NCI-H146 treated with DMSO at 0.1 percent for 48 hours (cell line): ENCODE measurements around the gene CACNA1B.
"Not testable (repeated sequence)": the region's sequence is repeated elsewhere in the genome, so short reads cannot be mapped to it uniquely, and the experiment has no call there.

Experiments used
- DNase-seq: peaks from one replicate; lab custom pipeline; 2025; ENCODE audit not compliant: unreplicated experiment; lab: John Stamatoyannopoulos, UW

CACNA1B gene

DNA sequence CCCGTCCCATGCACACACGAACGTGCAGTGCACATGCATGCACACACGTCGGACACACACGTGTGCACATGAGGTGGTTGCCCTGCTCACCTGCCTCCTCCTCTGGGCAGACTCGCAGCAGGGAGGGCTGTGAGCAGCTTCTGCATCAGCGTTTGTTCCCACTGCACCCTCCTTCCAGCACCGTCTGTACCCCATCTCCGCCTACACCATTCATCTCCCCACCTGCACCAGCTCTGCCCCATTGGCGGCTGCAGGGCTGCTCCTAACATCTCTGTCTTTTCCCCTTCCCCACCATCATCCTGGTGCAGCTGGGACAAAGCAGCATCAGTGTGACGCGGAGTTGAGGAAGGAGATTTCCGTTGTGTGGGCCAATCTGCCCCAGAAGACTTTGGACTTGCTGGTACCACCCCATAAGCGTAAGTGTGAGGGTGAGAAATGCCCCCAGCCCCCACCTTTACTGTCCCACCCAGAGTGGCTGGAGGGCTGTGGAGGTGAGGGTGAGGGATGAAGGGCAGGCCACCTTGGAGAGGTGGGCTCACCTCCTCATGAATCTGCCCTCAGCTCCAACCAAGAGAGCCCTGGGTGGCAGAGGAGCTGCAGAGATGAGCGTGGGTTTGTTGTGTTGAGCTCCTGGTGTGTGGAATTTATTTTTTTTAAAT lies 234.6 kb downstream of the CACNA1B start:
- DNase-seq, result no peak

DNA sequence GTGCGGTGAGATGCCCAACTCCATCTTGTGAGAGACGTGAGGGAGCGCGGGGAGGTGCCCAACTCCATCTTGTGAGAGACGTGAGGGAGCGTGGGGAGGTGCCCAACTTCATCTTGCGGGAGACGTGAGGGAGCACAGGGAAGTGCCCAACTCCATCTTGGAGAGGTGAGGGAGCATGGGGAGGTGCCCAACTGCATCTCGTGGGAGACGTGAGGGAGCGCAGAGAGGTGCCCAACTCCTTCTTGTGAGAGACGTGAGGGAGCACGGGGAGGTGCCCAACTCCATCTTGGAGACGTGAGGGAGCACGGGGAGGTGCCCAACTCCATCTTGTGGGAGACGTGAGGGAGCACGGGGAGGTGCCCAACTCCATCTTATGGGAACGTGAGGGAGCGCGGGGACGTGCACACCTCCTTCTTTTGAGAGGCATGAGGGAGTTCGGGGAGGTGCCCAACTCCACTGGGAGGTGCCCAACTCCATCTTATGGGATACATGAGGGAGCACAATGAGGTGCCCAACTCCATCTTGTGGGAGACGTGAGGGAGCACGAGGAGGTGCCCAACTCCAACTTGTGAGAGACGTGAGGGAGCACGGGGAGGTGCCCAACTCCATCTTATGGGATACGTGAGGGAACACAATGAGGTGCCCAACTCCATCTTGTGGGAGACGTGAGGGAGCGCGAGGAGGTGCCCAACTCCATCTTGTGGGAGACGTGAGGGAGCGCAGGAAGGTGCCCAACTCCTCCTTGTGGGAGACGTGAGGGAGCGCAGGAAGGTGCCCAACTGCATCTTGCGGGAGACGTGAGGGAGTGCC lies 235.4 kb downstream of the CACNA1B start:
- DNase-seq, result no peak

DNA sequence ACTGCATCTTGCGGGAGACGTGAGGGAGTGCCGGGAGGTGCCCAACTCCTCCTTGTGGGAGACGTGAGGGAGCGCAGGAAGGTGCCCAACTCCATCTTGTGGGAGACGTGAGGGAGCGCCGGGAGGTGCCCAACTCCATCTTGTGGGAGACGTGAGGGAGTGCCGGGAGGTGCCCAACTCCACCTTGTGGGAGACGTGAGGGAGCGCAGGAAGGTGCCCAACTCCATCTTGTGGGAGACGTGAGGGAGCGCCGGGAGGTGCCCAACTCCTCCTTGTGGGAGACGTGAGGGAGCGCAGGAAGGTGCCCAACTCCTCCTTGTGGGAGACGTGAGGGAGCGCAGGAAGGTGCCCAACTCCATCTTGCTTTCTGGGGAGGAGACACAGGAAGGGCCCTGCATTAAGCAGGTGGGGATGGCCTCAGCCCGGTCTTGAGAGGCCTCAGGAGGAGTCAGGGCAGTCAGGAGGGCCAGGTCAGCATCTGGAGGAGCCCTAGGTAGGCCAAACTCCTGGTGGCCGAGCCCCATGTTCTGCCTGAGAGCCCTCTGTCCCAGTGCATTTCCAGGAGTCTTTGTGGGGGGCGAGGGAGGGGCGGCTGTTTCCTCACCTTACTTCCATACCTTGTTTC lies 236.2 kb downstream of the CACNA1B start:
- DNase-seq, result not testable (repeated sequence)

DNA sequence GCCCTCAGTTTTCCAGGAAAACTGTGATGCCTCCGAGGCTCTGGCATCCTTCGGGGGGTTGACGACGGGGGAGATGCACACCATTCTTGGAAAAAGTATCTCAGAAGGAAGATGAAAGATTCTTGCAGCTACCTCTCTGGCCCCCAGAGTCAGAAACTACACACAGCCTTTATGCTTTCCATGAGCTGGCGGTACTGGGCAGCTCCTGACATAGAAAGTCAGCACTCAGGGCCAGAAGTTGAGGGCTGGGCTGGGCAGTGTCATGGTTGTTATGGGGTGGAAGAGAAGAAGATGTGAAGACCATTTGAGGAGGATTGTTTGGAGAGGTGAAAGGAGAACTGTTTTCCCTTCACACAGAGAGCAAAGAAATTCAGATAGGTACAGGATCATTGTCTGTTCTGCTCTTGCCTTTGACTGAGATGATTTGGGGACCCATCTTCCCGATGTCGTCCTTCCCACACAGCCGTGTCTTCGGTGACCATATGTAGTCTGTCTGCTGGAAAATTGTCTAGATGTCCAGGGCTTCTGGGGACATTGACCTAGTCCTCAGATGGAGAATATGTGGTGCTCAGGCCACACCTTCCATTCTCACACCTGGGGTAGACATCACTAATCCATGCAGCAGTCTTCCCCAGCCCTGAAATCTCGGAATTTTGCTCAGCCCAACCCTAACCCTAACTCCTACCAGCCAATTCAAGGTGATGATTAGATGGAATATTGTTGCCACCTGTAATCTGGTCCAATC lies 237.1 kb downstream of the CACNA1B start:
- no peak for DNase-seq

DNA sequence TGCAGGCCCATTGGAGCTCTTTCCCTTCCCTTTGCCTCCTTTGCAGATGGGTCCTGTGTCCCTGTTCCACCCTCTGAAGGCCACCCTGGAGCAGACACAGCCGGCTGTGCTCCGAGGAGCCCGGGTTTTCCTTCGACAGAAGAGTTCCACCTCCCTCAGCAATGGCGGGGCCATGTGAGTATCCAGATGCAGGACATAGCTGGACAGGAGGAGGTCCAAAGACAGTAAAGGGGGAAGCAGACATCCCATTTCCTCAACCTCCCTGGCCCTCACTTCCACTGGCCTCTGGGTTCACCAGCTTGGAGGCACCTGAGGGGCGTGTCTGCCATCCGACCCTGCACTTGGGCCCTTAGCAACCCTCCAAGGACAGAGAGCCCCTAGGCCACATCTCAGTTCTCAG lies 237.9 kb downstream of the CACNA1B start:
- DNase-seq, result no peak

DNA sequence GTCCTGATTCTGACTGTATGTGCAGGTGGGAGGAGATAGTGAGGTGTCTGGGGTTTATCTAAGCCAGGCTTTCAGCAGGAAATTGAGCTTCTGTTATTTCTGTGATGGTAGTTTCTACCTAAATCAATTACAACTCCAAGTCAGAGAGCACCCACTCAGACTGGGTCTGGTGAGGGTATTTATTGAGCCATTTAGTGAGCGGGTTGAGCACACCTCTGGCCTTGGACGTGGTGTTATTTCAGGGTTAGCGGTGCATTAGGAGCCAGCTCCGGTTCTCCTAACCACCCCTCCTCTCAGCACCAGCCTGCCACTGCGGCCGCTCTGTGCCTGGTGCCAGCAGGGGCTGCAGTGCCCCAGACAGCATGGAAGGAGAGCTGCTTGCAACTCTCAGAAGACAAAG lies 238.9 kb downstream of the CACNA1B start:
- no peak for DNase-seq

DNA sequence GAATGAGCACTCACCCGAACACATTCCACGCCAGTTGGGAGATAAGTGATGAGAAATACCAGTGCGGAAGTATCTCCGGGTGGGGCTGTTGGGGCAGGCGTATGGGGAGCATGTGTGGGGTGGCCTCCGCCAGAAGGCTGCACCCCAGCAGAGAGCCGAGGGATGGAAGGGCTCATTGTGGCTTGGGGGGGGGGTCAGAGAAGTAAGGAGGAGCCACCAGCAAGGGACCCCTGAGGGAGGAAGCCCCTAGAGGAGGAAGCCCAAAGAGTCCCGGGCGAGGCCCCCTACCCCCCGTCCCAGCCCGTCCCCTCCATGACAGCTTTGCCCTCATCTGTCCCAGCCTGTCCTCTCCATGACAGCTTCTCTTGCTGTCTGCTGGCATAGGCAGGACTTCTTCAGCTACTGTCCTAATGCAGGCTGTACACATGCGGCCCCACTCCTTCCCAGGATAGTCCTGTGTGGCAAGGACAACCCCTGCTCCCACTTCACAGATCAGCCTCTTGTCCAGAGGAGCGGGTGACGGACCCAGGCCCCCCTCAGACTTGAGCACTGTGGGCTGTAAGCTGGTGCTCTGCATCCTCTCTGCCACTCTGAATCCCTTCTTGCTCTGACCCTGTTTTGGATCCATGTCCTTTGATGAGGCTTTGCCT lies 239.6 kb downstream of the CACNA1B start:
- DNase-seq, result no peak

DNA sequence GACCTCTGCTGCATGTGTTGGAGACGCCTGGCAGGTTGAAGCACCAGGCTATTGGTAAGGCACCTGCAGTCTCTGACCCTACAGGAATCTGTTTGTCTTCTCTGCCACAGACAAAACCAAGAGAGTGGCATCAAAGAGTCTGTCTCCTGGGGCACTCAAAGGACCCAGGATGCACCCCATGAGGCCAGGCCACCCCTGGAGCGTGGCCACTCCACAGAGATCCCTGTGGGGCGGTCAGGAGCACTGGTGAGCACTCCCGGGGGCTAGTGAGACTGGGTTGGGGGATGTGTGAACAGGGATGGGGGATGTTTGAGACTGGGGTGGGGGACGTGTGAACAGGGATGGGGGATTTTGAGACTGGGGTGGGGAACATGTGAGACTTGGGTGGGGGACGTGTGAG lies 240.3 kb downstream of the CACNA1B start:
- DNase-seq, result no peak

DNA sequence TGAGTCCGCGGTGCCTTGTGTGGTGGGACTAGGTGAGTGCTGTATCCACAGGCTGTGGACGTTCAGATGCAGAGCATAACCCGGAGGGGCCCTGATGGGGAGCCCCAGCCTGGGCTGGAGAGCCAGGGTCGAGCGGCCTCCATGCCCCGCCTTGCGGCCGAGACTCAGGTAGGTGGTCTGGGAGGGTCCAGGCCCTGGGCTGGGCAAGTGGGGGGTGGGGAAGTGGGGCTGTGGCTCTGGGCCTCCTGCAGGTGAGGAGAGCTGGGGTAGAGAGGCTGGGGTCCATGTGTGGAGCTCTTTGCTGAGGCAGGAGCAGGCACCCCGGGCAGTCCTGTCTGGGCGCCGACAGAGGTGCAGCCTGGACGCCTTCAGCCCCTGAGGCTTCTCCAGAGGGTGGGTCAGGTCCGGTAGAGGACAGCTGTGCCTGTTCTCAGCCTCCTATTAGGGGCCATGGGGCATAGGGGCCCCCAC lies 241.1 kb downstream of the CACNA1B start:
- no peak for DNase-seq

DNA sequence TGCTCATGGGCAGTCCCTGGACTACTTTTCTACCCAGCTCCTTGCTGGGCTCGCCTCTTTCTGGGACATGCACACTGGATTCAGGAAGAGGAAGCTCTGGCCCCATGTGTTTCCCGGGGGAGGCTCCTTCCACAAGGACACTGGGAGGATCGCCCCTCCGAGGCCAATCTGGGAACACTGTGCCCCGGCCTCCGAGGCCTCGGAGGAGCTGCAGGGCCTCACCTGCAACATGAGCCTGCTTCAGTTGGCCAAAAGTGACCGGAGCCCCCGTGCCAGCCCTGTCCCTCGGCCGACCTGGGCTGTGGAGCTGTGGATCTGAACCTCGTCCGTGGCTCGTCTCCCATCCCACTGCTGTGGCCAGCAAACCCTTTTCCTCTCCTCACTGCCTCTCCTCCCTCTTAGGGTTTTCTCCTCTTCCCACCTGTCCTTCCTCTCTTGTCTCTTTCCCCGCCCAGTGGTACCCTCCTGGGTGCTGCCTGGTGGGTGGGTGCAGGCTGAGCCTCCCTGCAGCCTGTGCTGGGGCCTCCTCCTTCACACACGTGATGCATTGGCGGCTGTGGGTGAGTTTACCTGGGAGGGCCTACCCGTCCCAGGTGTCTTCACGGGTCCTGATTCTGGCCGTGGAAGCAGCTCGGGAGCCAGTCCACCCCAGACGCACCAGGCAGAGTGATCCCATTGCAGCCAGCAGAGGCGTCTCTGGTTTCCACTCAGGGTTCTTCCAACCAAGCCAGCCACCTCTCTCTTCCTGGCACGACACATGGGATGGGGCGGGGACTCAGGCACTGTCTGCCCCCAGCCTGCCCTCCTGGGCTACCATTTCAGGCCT lies 241.8 kb downstream of the CACNA1B start:
- no peak for DNase-seq

DNA sequence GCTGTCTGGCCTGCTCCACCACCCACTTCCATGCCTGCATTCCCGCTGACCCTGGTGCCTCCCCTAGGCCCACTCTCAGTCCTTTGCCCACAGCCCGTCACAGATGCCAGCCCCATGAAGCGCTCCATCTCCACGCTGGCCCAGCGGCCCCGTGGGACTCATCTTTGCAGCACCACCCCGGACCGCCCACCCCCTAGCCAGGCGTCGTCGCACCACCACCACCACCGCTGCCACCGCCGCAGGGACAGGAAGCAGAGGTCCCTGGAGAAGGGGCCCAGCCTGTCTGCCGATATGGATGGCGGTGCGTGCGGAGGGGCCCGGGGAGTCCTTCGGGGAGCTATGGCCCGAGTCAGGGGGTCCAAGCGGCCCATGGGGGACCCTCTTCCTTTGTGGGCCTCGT lies 242.5 kb downstream of the CACNA1B start:
- no peak for DNase-seq

DNA sequence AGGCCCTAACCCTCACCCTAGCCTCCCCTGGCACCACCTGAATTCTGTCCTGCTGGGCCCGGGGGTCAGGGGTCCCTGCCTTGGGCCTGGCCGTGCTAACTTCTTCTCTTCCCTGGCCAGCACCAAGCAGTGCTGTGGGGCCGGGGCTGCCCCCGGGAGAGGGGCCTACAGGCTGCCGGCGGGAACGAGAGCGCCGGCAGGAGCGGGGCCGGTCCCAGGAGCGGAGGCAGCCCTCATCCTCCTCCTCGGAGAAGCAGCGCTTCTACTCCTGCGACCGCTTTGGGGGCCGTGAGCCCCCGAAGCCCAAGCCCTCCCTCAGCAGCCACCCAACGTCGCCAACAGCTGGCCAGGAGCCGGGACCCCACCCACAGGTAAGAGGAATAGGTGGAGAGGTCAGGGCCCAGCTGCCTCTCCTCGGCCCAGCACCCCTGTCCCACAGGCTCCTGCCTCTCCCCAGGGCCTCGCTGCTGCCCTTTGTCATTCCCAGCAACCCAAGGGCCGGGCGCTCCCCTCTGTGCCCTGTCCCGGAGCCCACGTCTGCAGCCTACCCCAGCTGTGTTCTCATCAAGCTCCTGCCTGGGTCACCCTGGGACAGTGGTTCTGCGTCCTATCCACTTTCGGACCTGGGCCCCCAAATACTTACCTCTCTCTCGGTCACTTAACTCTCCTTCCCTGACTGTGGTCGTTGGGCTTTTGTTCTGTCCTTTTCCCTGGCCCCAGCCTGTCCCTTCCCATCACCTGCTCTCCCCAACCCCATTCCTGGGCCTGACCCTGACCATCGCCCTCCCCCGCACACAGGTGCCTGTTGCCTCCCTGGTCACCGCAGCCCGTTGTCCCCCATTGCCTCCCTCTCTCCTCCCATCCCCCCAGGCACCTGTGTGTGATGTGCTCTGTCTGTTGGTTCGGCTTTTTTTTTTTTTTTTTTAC lies 243.2 kb downstream of the CACNA1B start:
- DNase-seq, result no peak

DNA sequence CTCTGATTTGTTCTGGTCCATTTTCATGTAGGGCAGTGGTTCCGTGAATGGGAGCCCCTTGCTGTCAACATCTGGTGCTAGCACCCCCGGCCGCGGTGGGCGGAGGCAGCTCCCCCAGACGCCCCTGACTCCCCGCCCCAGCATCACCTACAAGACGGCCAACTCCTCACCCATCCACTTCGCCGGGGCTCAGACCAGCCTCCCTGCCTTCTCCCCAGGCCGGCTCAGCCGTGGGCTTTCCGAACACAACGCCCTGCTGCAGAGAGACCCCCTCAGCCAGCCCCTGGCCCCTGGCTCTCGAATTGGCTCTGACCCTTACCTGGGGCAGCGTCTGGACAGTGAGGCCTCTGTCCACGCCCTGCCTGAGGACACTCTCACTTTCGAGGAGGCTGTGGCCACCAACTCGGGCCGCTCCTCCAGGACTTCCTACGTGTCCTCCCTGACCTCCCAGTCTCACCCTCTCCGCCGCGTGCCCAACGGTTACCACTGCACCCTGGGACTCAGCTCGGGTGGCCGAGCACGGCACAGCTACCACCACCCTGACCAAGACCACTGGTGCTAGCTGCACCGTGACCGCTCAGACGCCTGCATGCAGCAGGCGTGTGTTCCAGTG lies 244.0 kb downstream of the CACNA1B start:
- no peak for DNase-seq

DNA sequence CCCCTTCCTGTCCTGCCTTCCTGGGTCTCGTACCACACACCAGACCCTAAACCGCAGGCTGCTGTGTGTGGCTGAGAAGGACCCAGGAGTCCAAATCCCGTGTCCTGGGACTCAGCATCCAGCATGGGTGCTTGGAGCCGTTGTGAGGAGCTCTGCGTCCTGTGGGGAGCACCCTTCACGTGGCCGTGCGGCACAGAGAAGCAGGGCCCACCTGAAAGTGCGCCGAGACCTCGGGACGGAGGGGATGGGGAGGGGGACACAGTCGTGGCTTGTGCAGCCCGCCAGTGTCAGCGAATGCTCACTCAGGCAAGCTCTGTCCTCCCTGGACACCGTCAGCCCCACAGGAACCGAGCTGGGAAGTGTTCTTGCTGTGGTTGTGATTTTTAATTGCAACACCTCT lies 244.6 kb downstream of the CACNA1B start:
- no peak for DNase-seq

DNA sequence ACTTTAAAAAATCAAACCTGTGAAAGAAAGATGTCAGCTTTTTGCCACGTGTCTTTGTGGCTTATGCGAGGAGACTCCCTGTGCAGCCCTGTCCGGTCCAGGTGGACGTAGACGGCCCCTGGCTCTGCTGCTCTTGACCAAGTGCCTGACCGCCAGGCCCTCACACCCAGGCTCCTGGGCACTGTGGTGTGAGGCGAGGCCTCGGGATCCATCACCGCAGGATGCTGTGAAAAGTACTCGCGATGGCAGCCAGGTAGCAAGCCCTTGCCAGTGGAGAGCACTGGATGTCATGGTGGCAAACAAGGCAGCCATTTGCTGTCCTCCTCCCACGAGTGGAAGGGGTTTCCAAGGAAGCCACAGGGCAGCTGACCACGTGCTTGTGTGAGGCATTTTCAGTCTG lies 245.1 kb downstream of the CACNA1B start:
- no peak for DNase-seq

DNA sequence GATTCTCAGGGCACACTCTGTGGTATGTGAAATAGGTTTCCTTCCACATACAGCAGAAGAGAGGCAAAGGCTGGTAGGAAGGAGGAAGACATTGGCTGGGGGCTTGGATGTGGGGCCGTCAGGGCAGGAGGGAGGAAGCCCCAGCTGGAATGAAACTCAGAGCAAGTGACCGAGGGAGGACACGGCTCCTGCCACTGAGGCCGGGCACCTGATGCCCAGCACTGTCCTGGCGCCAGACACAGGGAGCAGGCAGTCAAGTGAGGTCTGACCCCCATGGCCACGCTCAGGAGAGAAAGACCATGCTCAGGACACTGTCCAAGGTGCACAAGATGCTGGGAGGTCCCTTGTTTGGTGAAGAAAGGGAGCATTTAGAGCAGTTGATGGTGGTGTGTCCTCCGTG lies 245.5 kb downstream of the CACNA1B start:
- DNase-seq, result no peak

DNA sequence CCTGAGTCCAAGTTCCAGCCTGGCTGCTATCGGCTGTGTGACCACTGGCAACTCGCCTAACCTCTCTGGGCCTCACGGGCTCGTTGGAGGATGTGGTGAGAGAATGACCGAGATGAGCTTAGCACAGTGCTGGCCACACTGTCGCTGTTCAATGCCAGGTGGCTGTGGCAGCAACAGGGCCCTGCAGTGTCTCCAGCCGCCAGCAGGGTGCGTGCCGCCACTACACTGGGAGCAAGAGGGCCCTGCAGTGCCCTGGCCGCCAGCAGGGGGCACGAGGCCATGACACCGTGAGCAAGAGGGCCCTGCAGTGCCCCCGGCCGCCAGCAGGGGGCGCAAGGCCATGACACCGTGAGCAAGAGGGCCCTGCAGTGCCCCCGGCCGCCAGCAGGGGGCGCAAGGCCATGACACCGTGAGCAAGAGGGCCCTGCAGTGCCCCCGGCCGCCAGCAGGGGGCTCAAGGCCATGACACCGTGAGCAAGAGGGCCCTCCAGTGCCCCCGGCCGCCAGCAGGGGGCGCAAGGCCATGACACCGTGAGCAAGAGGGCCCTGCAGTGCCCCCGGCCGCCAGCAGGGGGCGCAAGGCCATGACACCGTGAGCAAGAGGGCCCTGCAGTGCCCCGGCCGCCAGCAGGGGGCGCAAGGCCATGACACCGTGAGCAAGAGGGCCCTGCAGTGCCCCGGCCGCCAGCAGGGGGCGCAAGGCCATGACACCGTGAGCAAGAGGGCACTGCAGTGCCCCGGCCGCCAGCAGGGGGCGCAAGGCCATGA lies 248.7 kb downstream of the CACNA1B start:
- not testable (repeated sequence) for DNase-seq
